Mammary epithelial cell (primary cell): Measurements from ENCODE around the gene NPL.

Experiments
- CTCF ChIP-seq, 2 donors: IDR thresholded peaks in 1 of 2; conservative IDR thresholded peaks in 1 of 2; 2 replicates each; pipeline ENCODE4 v1.5.1; 2011 to 2012; ENCODE audit warnings: inconsistent platforms in 2 of 2, low read length in 2 of 2, mild to moderate bottlenecking in 2 of 2, control low read depth in 1 of 2, low read depth in 1 of 2; ENCODE audit not compliant: insufficient read depth in 1 of 2; ENCODE audit errors: extremely low read depth in 1 of 2
- EZH2 ChIP-seq: IDR thresholded peaks from 2 replicates; pipeline ENCODE4 v1.6.1; 2012; ENCODE audit warnings: low read length, inconsistent platforms, borderline replicate concordance

GRCh38 chr1:182829285-182829932 lies 39.8 kb downstream of the NPL start:
- TF ChIP-seq EZH2 = no peak
- TF ChIP-seq CTCF (conservative IDR thresholded peaks at IDR 0.05 in 1 of 2, IDR thresholded peaks at IDR 0.05 in 1 of 2; ENCODE audit: extremely low read depth in 1 of 2, insufficient read depth in 1 of 2, low read depth in 1 of 2, low read length in 2 of 2) = no peak
